Measurements from ENCODE around the gene CDSN. TPM values are rescaled to one million over a fixed set of nuclear protein-coding genes. Genes with fewer than 3 reads are reported as not detected.

CDSN gene
- total RNA-seq, 6 experiments from 2014 or later: not detected

GRCh38 chr6:31065556-31065955, 54.7 kb downstream of the CDSN start:
- H3K36me3 Mint-ChIP-seq (ENCODE audit: low read depth): no peaks in the 10 kb centered on the region
- TF ChIP-seq, protein P1, sequence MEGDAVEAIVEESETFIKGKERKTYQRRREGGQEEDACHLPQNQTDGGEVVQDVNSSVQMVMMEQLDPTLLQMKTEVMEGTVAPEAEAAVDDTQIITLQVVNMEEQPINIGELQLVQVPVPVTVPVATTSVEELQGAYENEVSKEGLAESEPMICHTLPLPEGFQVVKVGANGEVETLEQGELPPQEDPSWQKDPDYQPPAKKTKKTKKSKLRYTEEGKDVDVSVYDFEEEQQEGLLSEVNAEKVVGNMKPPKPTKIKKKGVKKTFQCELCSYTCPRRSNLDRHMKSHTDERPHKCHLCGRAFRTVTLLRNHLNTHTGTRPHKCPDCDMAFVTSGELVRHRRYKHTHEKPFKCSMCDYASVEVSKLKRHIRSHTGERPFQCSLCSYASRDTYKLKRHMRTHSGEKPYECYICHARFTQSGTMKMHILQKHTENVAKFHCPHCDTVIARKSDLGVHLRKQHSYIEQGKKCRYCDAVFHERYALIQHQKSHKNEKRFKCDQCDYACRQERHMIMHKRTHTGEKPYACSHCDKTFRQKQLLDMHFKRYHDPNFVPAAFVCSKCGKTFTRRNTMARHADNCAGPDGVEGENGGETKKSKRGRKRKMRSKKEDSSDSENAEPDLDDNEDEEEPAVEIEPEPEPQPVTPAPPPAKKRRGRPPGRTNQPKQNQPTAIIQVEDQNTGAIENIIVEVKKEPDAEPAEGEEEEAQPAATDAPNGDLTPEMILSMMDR (IDR thresholded peaks at IDR 0.05): no peak

More at GRCh38 chr6:31065556-31065955, 54.7 kb downstream of the CDSN start:
- peaks cover 8% of the 10 kb centered on the region for H3K27me3 Mint-ChIP-seq (ENCODE audit: insufficient read depth)
- H3K9me3 Mint-ChIP-seq: no peaks in the 10 kb centered on the region
- no peak overlapping the region for H3K4me3 Mint-ChIP-seq
- H3K4me1 Mint-ChIP-seq (ENCODE audit: low read depth): peaks cover 13% of the 10 kb centered on the region
- no peak overlapping the region for H3K27ac Mint-ChIP-seq
- no peak for DNase-seq

Other genes starting within 250 kb of the CDSN start
- gene DDR1, start 235.9 kb downstream of the CDSN start, total RNA-seq (2021; fragmentation: NEBNext Ultra II Directional; extraction: Animal tissue kit (Norgen Biotek cat#: 25700)): 10 to 100 TPM; 28.0 to 42.5 (median 31.6) TPM
- 10 to 100 TPM; 23.9 to 27.1 (median 26.5) TPM for gene GTF2H4, start 212.2 kb downstream of the CDSN start, total RNA-seq (2021; fragmentation: NEBNext Ultra II Directional; extraction: Animal tissue kit (Norgen Biotek cat#: 25700))
- 10 to 100 TPM; 15.3 to 18.4 (median 16.9) TPM for gene VARS2, start 206.2 kb downstream of the CDSN start, total RNA-seq (2021; fragmentation: NEBNext Ultra II Directional; extraction: Animal tissue kit (Norgen Biotek cat#: 25700))
- gene SFTA2, start 188.3 kb downstream of the CDSN start, total RNA-seq (2021; fragmentation: NEBNext Ultra II Directional; extraction: Animal tissue kit (Norgen Biotek cat#: 25700)): not detected
- gene MUCL3, start 179.5 kb downstream of the CDSN start, total RNA-seq (2021; fragmentation: NEBNext Ultra II Directional; extraction: Animal tissue kit (Norgen Biotek cat#: 25700)): not detected
- gene MUC21, start 136.7 kb downstream of the CDSN start, total RNA-seq (2021; fragmentation: NEBNext Ultra II Directional; extraction: Animal tissue kit (Norgen Biotek cat#: 25700)): not detected
- gene MUC22, start 110.0 kb downstream of the CDSN start, total RNA-seq (2021; fragmentation: NEBNext Ultra II Directional; extraction: Animal tissue kit (Norgen Biotek cat#: 25700)): not detected
- not detected for gene C6orf15, start 7.9 kb downstream of the CDSN start, total RNA-seq (2021; fragmentation: NEBNext Ultra II Directional; extraction: Animal tissue kit (Norgen Biotek cat#: 25700))
- gene PSORS1C1, start 5.6 kb downstream of the CDSN start, total RNA-seq (2021; fragmentation: NEBNext Ultra II Directional; extraction: Animal tissue kit (Norgen Biotek cat#: 25700)): 1 to 10 TPM; 2.1 to 4.4 (median 3.5) TPM
- not detected for gene PSORS1C2, start 18.6 kb upstream of the CDSN start, total RNA-seq (2021; fragmentation: NEBNext Ultra II Directional; extraction: Animal tissue kit (Norgen Biotek cat#: 25700))
- 10 to 100 TPM; 12.0 to 24.3 (median 23.5) TPM for gene CCHCR1, start 37.4 kb upstream of the CDSN start, total RNA-seq (2021; fragmentation: NEBNext Ultra II Directional; extraction: Animal tissue kit (Norgen Biotek cat#: 25700))
- 10 to 100 TPM; 14.2 to 32.9 (median 29.6) TPM for gene TCF19, start 38.1 kb upstream of the CDSN start, total RNA-seq (2021; fragmentation: NEBNext Ultra II Directional; extraction: Animal tissue kit (Norgen Biotek cat#: 25700))
- under 1 TPM; 0.17 to 0.63 (median 0.33) TPM for gene POU5F1, start 50.2 kb upstream of the CDSN start, total RNA-seq (2021; fragmentation: NEBNext Ultra II Directional; extraction: Animal tissue kit (Norgen Biotek cat#: 25700))
- gene HLA-C, start 151.6 kb upstream of the CDSN start, total RNA-seq (2021; fragmentation: NEBNext Ultra II Directional; extraction: Animal tissue kit (Norgen Biotek cat#: 25700)): 100 to 1,000 TPM in 4 of 6 experiments, 10 to 100 TPM in 2; 88.7 to 148 (median 125) TPM
- 100 to 1,000 TPM in 4 of 6 experiments, 10 to 100 TPM in 2; 74.1 to 178 (median 162) TPM for gene HLA-B, start 236.7 kb upstream of the CDSN start, total RNA-seq (2021; fragmentation: NEBNext Ultra II Directional; extraction: Animal tissue kit (Norgen Biotek cat#: 25700))